B cell (primary cell): ENCODE measurements around the gene GUCA1A.

Experiments used
- EZH2 ChIP-seq: IDR thresholded peaks from 2 replicates; pipeline ENCODE4 v1.6.1; 2012; ENCODE audit warnings: borderline replicate concordance, low read depth, mild to moderate bottlenecking, moderate library complexity, low read length; ENCODE audit not compliant: insufficient read depth, poor library complexity, severe bottlenecking
- TF ChIP-seq, protein P1 (sequence below): fragments of 200-600 bp; IDR thresholded peaks from one replicate; pipeline ENCODE4 v1.8.0; 2022; ENCODE audit warnings: antibody characterized with exemption, mild to moderate bottlenecking

DNA sequence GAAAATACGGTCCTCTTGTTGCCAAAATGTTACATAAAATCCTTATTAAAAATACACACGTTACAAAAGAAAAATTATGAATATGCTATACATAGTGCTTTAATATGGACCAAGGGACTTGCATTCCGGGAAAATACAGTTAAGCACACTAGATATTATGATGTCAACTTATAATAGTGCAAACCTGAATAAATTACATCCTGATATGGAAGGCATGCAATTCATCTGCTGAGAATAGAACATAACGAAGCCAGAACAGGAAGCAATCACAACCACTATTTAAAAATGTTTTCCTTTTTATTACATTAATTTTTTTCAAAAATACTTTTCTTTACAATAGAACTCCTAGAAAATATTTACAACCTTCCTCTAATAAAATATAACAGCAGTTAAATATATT, 52.3 kb downstream of the GUCA1A start:
- TF ChIP-seq, protein P1, sequence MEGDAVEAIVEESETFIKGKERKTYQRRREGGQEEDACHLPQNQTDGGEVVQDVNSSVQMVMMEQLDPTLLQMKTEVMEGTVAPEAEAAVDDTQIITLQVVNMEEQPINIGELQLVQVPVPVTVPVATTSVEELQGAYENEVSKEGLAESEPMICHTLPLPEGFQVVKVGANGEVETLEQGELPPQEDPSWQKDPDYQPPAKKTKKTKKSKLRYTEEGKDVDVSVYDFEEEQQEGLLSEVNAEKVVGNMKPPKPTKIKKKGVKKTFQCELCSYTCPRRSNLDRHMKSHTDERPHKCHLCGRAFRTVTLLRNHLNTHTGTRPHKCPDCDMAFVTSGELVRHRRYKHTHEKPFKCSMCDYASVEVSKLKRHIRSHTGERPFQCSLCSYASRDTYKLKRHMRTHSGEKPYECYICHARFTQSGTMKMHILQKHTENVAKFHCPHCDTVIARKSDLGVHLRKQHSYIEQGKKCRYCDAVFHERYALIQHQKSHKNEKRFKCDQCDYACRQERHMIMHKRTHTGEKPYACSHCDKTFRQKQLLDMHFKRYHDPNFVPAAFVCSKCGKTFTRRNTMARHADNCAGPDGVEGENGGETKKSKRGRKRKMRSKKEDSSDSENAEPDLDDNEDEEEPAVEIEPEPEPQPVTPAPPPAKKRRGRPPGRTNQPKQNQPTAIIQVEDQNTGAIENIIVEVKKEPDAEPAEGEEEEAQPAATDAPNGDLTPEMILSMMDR: no peak
- no peak for TF ChIP-seq EZH2
